Stimulated activated CD4-positive, alpha-beta T cell treated with anti-CD3 and anti-CD28 coated beads, Interleukin-12 subunit alpha, Interleukin-12 subunit beta, amount 100 ng/mL, for 4 hours (primary cell): ENCODE measurements around the gene MAP4K5.

Source experiments
- DNase-seq: peaks from one replicate; pipeline ENCODE4 v3.0.0-alpha.2; 2020

MAP4K5 gene

GRCh38 chr14:50475460-50475859 is 56.9 kb downstream of the MAP4K5 start:
- DNase-seq: no peak

- DNase-seq: no peak
Observed at GRCh38 chr14:50471838-50472465, 60.4 kb downstream of the MAP4K5 start.

- DNase-seq: no peak
Observed at GRCh38 chr14:50469982-50470381, 62.4 kb downstream of the MAP4K5 start.

- DNase-seq: no peak
Observed at GRCh38 chr14:50462111-50462510, 70.3 kb downstream of the MAP4K5 start.

GRCh38 chr14:50453869-50454268 is 78.5 kb downstream of the MAP4K5 start:
- no peak for DNase-seq

- no peak for DNase-seq
Observed at GRCh38 chr14:50452979-50453705, 79.2 kb downstream of the MAP4K5 start.

GRCh38 chr14:50452296-50452695 is 80.1 kb downstream of the MAP4K5 start:
- DNase-seq: no peak

GRCh38 chr14:50451854-50452253 is 80.5 kb downstream of the MAP4K5 start:
- no peak for DNase-seq

GRCh38 chr14:50447461-50447860 is 84.9 kb downstream of the MAP4K5 start:
- no peak for DNase-seq

GRCh38 chr14:50434528-50434927 is 97.8 kb downstream of the MAP4K5 start:
- DNase-seq: no peak

- DNase-seq: no peak
Observed at GRCh38 chr14:50432131-50432530, 100.2 kb downstream of the MAP4K5 start.

GRCh38 chr14:50425816-50426215 is 106.6 kb downstream of the MAP4K5 start:
- no peak for DNase-seq

GRCh38 chr14:50425105-50425504 is 107.3 kb downstream of the MAP4K5 start:
- DNase-seq: no peak

GRCh38 chr14:50423529-50423928 is 108.8 kb downstream of the MAP4K5 start:
- no peak for DNase-seq

- DNase-seq: no peak
Observed at GRCh38 chr14:50421499-50421898, 110.9 kb downstream of the MAP4K5 start.

- no peak for DNase-seq
Observed at GRCh38 chr14:50417853-50418252, 114.5 kb downstream of the MAP4K5 start.

- DNase-seq: no peak
Observed at GRCh38 chr14:50410921-50411320, 121.4 kb downstream of the MAP4K5 start.

- DNase-seq: no peak
Observed at GRCh38 chr14:50410071-50410470, 122.3 kb downstream of the MAP4K5 start.

- DNase-seq: no peak
Observed at GRCh38 chr14:50407111-50407812, 125.1 kb downstream of the MAP4K5 start.

- DNase-seq: no peak
Observed at GRCh38 chr14:50403419-50403818, 128.9 kb downstream of the MAP4K5 start.

GRCh38 chr14:50402965-50403364 is 129.4 kb downstream of the MAP4K5 start:
- no peak for DNase-seq

GRCh38 chr14:50400461-50400860 is 131.9 kb downstream of the MAP4K5 start:
- DNase-seq: no peak

- DNase-seq: no peak
Observed at GRCh38 chr14:50399251-50400032, 132.9 kb downstream of the MAP4K5 start.
